Measurements from ENCODE around the gene CCDC78.

CCDC78 gene

DNA sequence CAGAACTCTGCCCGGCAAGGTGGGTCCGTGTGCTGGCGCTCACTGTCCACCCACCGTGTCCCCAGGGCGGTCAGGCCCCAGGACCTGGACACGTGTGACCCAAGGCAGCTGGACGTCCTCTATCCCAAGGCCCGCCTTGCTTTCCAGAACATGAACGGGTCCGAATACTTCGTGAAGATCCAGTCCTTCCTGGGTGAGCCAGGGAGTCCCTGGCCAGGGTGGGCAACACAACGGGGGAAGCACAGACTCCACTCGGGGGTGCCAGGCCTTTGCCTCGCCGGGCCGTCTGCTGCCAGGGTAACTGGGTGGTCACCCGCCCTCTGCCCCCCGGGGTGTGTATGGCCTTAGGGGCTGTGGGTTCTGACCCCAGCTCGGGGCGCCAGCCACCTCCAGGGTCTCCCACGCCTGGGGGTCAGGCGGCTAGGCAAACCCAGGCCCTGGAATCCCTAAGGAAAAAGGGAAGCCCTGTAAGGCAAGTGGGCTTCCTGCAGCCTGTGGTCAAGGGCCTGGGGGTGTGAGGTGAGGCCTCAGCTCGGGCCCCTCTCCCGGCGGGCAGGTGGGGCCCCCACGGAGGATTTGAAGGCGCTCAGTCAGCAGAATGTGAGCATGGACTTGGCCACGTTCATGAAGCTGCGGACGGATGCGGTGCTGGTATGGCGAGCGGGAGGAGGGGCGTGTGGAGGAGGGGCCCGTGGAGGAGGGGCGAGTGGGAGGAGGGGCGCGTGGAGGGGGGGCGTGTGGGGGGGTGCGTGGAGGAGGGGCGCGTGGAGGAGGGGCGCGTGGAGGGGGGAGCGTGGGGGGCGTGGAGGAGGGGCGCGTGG is 40.8 kb upstream of the CCDC78 start:
- DNase-seq: no peak
- Histone ChIP-seq H3K36me3 (ENCODE audit: control insufficient read depth, insufficient read depth, low read length) (no peaks in the 10 kb centered on the region), H3K4me3 (ENCODE audit: insufficient read depth, low read depth, low read length, poor library complexity, severe bottlenecking) (no peak overlapping the region), H3K27ac (ENCODE audit: insufficient read depth, low read length, poor library complexity, severe bottlenecking) (no peak overlapping the region), H3K9me3 (ENCODE audit: control insufficient read depth, low read length) (no peaks in the 10 kb centered on the region), H3K27me3 (replicated peaks; ENCODE audit: control insufficient read depth, insufficient read depth, low read length, poor library complexity, severe bottlenecking) (no peaks in the 10 kb centered on the region), H3K4me1 (ENCODE audit: control insufficient read depth, insufficient read depth, low read length, poor library complexity, severe bottlenecking) (no peaks in the 10 kb centered on the region)

DNA sequence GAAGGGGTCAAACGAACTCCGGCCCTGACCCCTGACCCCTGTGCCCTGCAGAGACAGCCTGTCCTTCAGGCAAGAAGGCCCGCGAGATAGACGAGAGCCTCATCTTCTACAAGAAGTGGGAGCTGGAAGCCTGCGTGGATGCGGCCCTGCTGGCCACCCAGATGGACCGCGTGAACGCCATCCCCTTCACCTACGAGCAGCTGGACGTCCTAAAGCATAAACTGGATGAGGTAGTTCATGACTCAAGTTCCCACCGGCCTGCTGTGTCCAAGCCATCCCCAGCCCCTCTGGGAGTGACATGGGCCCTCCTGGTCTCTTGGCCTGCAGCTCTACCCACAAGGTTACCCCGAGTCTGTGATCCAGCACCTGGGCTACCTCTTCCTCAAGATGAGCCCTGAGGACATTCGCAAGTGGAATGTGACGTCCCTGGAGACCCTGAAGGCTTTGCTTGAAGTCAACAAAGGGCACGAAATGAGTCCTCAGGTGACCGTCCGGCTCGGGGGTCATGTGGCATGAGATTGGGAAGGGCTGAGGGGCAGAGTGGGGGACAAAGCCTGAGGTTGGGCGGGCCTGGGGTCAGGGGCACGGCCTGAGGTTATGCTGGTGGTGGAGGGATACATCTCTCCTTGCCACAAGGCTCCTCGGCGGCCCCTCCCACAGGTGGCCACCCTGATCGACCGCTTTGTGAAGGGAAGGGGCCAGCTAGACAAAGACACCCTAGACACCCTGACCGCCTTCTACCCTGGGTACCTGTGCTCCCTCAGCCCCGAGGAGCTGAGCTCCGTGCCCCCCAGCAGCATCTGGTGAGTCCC is 40.0 kb upstream of the CCDC78 start:
- DNase-seq: no peak
- H3K27ac ChIP-seq (ENCODE audit: insufficient read depth, low read length, poor library complexity, severe bottlenecking): no peak overlapping the region
- H3K27me3 ChIP-seq (replicated peaks; ENCODE audit: control insufficient read depth, insufficient read depth, low read length, poor library complexity, severe bottlenecking): no peaks in the 10 kb centered on the region
- no peak overlapping the region for H3K4me3 ChIP-seq (ENCODE audit: insufficient read depth, low read depth, low read length, poor library complexity, severe bottlenecking)
- no peaks in the 10 kb centered on the region for H3K4me1 ChIP-seq (ENCODE audit: control insufficient read depth, insufficient read depth, low read length, poor library complexity, severe bottlenecking)
- H3K36me3 ChIP-seq (ENCODE audit: control insufficient read depth, insufficient read depth, low read length): no peaks in the 10 kb centered on the region
- no peaks in the 10 kb centered on the region for H3K9me3 ChIP-seq (ENCODE audit: control insufficient read depth, low read length)

DNA sequence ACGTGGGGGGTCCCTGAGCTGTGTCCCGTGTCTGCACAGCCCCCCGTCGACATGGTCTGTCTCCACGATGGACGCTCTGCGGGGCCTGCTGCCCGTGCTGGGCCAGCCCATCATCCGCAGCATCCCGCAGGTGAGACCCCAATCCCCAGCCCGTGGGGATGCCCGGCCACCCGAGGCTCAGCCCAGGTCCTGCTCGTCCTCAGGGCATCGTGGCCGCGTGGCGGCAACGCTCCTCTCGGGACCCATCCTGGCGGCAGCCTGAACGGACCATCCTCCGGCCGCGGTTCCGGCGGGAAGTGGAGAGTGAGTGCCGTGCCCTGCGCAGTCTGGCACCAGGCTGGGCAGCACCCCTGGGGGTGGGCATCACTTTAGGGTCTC is 39.2 kb upstream of the CCDC78 start:
- Histone ChIP-seq H3K4me3 (ENCODE audit: insufficient read depth, low read depth, low read length, poor library complexity, severe bottlenecking) (no peak overlapping the region), H3K36me3 (ENCODE audit: control insufficient read depth, insufficient read depth, low read length) (no peaks in the 10 kb centered on the region), H3K4me1 (ENCODE audit: control insufficient read depth, insufficient read depth, low read length, poor library complexity, severe bottlenecking) (no peaks in the 10 kb centered on the region), H3K27ac (ENCODE audit: insufficient read depth, low read length, poor library complexity, severe bottlenecking) (no peak overlapping the region), H3K9me3 (ENCODE audit: control insufficient read depth, low read length) (no peaks in the 10 kb centered on the region), H3K27me3 (replicated peaks; ENCODE audit: control insufficient read depth, insufficient read depth, low read length, poor library complexity, severe bottlenecking) (no peaks in the 10 kb centered on the region)
- DNase-seq: no peak

DNA sequence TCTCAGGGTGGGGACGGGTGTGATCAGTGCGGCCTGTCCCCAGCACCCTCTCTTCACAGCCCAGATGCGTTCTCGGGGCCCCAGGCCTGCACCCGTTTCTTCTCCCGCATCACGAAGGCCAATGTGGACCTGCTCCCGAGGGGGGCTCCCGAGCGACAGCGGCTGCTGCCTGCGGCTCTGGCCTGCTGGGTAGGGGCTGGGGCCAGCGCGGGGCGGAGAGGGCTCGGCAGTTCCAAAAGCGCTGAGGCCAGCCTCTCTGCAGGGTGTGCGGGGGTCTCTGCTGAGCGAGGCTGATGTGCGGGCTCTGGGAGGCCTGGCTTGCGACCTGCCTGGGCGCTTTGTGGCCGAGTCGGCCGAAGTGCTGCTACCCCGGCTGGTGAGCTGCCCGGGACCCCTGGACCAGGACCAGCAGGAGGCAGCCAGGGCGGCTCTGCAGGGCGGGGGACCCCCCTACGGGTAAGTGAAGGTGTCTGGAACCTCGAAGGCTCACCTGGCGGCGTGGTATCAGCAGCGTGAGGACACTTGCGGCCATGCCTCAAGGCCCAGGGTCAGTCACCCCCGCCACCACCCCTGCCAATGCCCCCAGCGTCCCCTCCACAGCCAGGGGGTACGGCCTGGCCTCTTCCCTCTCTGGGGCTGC is 38.7 kb upstream of the CCDC78 start:
- Histone ChIP-seq H3K27ac (ENCODE audit: insufficient read depth, low read length, poor library complexity, severe bottlenecking) (no peak overlapping the region), H3K27me3 (replicated peaks; ENCODE audit: control insufficient read depth, insufficient read depth, low read length, poor library complexity, severe bottlenecking) (no peaks in the 10 kb centered on the region), H3K36me3 (ENCODE audit: control insufficient read depth, insufficient read depth, low read length) (no peaks in the 10 kb centered on the region), H3K9me3 (ENCODE audit: control insufficient read depth, low read length) (no peaks in the 10 kb centered on the region), H3K4me3 (ENCODE audit: insufficient read depth, low read depth, low read length, poor library complexity, severe bottlenecking) (no peak overlapping the region), H3K4me1 (ENCODE audit: control insufficient read depth, insufficient read depth, low read length, poor library complexity, severe bottlenecking) (no peaks in the 10 kb centered on the region)
- no peak for DNase-seq

DNA sequence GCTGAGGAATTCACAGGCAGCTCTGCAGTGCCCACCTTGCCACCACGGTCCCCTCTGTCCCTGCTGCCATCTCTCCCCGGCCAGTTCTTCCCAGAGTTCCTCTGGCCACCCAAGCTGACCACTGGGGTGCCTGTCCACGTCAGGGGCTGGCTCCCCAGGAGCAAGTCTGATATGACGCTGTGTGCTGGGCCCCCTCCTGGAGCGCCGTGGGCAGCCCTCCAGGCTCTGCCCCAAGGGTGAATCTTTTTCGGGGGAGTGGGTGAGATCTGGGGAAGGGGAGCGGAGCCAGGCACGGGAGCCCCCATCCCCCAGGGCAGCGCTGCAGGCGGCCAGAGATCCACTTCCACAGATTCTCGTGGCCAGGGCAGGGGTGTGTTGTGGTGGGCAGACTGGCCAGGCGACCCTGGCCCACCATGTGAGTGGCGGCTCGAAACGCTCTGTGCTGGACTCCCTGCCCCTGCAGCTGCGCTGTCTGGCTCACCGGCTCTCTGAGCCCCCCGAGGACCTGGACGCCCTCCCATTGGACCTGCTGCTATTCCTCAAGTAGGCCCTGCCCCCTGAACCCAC is 38.0 kb upstream of the CCDC78 start:
- Histone ChIP-seq H3K4me1 (ENCODE audit: control insufficient read depth, insufficient read depth, low read length, poor library complexity, severe bottlenecking) (no peaks in the 10 kb centered on the region), H3K4me3 (ENCODE audit: insufficient read depth, low read depth, low read length, poor library complexity, severe bottlenecking) (no peak overlapping the region), H3K36me3 (ENCODE audit: control insufficient read depth, insufficient read depth, low read length) (no peaks in the 10 kb centered on the region), H3K27me3 (replicated peaks; ENCODE audit: control insufficient read depth, insufficient read depth, low read length, poor library complexity, severe bottlenecking) (no peaks in the 10 kb centered on the region), H3K27ac (ENCODE audit: insufficient read depth, low read length, poor library complexity, severe bottlenecking) (no peak overlapping the region), H3K9me3 (ENCODE audit: control insufficient read depth, low read length) (no peaks in the 10 kb centered on the region)
- DNase-seq: no peak

DNA sequence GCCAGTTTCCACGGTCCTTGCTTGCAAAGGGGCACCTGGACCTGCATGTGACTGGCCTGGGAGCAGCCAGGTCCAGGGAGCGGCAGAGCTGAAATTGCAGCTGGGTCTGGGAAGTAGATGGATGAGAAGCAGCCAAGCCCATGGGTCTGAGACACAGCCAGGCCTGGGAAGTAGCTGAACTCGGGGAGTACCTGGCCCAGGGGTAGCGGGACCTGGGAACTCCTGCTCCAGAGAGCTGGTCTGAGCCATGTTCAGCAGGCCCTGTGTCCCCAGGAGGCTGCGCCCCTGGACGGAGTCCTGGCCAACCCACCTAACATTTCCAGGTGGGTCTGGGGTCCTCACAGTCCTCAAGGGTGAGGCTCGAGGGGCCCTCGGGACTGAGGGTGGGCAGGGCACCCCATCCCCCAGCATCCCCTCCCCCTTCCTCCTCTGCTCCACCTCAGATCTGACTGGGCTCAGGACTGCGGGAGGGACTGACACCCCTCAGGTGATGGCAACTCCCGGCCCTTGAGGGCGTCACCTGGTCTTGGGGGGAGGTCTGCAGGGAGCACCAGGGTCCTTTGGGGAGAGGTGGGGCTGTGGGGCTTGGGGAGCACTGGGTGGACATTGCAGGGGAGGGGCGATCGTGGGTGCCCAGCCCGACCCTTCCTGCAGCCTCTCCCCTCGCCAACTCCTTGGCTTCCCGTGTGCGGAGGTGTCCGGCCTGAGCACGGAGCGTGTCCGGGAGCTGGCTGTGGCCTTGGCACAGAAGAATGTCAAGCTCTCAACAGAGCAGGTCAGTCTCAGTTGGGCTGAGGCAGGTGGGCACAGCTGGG is 37.3 kb upstream of the CCDC78 start:
- Histone ChIP-seq H3K9me3 (ENCODE audit: control insufficient read depth, low read length) (no peaks in the 10 kb centered on the region), H3K27me3 (replicated peaks; ENCODE audit: control insufficient read depth, insufficient read depth, low read length, poor library complexity, severe bottlenecking) (no peaks in the 10 kb centered on the region), H3K4me3 (ENCODE audit: insufficient read depth, low read depth, low read length, poor library complexity, severe bottlenecking) (no peak overlapping the region), H3K36me3 (ENCODE audit: control insufficient read depth, insufficient read depth, low read length) (no peaks in the 10 kb centered on the region), H3K27ac (ENCODE audit: insufficient read depth, low read length, poor library complexity, severe bottlenecking) (no peak overlapping the region), H3K4me1 (ENCODE audit: control insufficient read depth, insufficient read depth, low read length, poor library complexity, severe bottlenecking) (no peaks in the 10 kb centered on the region)
- no peak for DNase-seq

DNA sequence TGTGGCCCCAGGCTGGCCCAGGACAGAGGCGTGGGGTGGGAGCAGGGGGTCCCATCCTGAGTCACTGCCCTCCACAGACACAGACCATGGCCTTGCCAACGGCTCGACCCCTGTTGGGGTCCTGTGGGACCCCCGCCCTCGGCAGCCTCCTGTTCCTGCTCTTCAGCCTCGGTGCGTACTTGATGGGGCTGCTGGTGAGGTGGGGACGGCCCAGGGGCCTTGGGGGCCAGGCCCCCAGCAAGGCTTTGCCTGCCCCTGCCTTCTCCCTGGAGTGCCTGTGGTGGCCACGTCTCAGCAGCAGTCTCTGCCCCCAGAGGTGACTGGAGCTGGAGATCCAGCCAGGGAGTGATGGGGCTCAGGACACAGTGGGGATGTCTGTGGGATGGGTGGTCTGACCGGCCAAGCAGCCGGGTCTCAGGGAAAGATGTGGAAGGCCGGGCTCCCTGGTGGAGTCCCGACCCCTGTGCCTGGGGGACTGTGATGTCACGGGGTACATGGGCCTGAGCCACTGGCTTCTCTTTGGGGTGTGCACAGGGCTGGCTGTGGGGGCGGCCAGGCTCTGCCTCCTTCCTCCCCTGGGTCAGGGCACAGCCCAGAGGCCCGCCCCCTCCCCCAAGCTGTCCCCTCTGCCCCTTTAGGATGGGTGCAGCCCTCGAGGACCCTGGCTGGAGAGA is 36.5 kb upstream of the CCDC78 start:
- Histone ChIP-seq H3K9me3 (ENCODE audit: control insufficient read depth, low read length) (no peaks in the 10 kb centered on the region), H3K27ac (ENCODE audit: insufficient read depth, low read length, poor library complexity, severe bottlenecking) (no peak overlapping the region), H3K4me1 (ENCODE audit: control insufficient read depth, insufficient read depth, low read length, poor library complexity, severe bottlenecking) (no peaks in the 10 kb centered on the region), H3K36me3 (ENCODE audit: control insufficient read depth, insufficient read depth, low read length) (no peaks in the 10 kb centered on the region), H3K4me3 (ENCODE audit: insufficient read depth, low read depth, low read length, poor library complexity, severe bottlenecking) (no peak overlapping the region), H3K27me3 (replicated peaks; ENCODE audit: control insufficient read depth, insufficient read depth, low read length, poor library complexity, severe bottlenecking) (no peaks in the 10 kb centered on the region)
- no peak for DNase-seq

DNA sequence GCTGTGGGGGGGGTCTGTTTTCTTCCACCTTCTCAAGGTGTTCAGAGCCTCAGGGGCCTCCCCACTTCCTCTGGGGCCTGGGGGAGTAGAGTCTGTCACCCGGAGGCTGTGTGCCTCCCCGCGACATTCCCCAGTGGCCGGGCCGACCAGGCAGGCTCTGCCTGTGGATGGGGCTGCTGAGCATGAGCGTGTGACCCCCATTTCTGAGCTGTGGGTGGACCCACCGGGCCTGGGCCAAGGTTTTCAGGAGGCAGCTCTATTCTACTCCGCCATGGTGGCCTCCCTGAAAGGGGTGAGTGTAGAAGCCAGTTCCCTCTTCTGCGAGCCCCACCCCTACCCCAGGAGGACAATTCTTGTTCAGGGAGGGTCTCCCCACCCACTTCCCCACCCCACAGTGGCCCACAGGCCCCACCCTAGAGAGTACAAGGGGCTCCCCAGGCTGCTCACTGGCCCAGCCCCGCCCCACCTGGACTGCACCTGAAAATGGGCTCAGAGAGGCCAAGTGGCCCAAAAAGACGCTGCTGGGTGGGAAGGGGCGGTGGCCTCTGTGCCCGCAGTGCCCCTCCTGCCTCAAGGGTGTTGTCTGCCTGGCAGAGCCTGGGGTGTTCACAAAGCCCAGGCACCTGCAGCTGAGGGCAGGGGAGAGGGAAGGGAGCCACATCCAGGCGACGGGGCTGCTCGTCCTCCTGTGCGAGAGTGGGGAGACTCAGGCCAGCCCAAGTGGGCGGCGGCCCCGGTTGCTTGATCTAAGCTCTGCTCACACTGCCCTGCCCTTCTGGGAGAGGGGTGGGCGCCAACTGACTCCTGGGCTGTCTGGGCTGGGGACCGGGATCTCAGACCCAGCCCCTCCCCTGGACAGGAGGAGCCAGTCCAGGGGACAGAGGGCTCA is 35.6 kb upstream of the CCDC78 start:
- no peak for DNase-seq
- no peaks in the 10 kb centered on the region for H3K9me3 ChIP-seq (ENCODE audit: control insufficient read depth, low read length)
- no peak overlapping the region for H3K4me3 ChIP-seq (ENCODE audit: insufficient read depth, low read depth, low read length, poor library complexity, severe bottlenecking)
- H3K27ac ChIP-seq (ENCODE audit: insufficient read depth, low read length, poor library complexity, severe bottlenecking): no peak overlapping the region
- no peaks in the 10 kb centered on the region for H3K36me3 ChIP-seq (ENCODE audit: control insufficient read depth, insufficient read depth, low read length)
- H3K27me3 ChIP-seq (replicated peaks; ENCODE audit: control insufficient read depth, insufficient read depth, low read length, poor library complexity, severe bottlenecking): no peaks in the 10 kb centered on the region
- H3K4me1 ChIP-seq (ENCODE audit: control insufficient read depth, insufficient read depth, low read length, poor library complexity, severe bottlenecking): no peaks in the 10 kb centered on the region

All from effector memory CD4-positive, alpha-beta T cell (primary cell).